Peyer's patch (tissue), 4 donors: ENCODE results near the gene COQ10A. TPM values are rescaled to one million over a fixed set of nuclear protein-coding genes. Genes with fewer than 3 reads are reported as not detected.

Experiments used
- DNase-seq, 3 donors: peaks; one replicate each; pipeline ENCODE4 v3.0.0-alpha.2; 2017 to 2019
- H3K27ac ChIP-seq, 4 donors: fragments of 200-600 bp; sonication (generic); one replicate each; pipeline ENCODE4 v1.5.1; 2016 to 2019
- H3K27me3 ChIP-seq, 2 donors: fragments of 200-600 bp; sonication (generic); one replicate each; pipeline ENCODE4 v1.5.1; 2019
- H3K36me3 ChIP-seq, 3 donors: fragments of 200-600 bp; sonication (generic); one replicate each; pipeline ENCODE4 v1.5.1; 2016 to 2019
- H3K4me1 ChIP-seq, 4 donors: fragments of 200-600 bp; sonication (generic); one replicate each; pipeline ENCODE4 v1.5.1; 2016 to 2019
- H3K4me3 ChIP-seq, 4 donors: fragments of 200-600 bp; sonication (generic); 1 replicate in 3 of 4; 2 replicates in 1 of 4; pipeline ENCODE4 v1.5.1; 2016 to 2019; ENCODE audit warnings: mild to moderate bottlenecking in 1 of 4
- H3K9me3 ChIP-seq, 4 donors: fragments of 200-600 bp; sonication (generic); one replicate each; pipeline ENCODE4 v1.5.1; 2016 to 2019; ENCODE audit warnings: mild to moderate bottlenecking in 1 of 4
- POLR2A ChIP-seq, 2 donors: fragments of 450-650 bp; IDR thresholded peaks; one replicate each; pipeline ENCODE4 v1.5.1; 2017; ENCODE audit warnings: antibody characterized with exemption in 2 of 2, mild to moderate bottlenecking in 2 of 2, moderate library complexity in 2 of 2
- total RNA-seq, 4 donors: library from RNA; depleted of rRNA; stranded (reverse); fragments of >200 nt; gene quantifications; one replicate each; pipeline ENCODE4 v1.1.0, GENCODE V29; 2016
- TF ChIP-seq, protein P1 (sequence below), 6 experiments: fragments of 450-650 bp in 4 of 6; fragments of 200-600 bp in 2 of 6; sonication (generic) in 1 of 6; IDR thresholded peaks; one replicate each; pipeline ENCODE4 v1.5.1; 2017 to 2019; ENCODE audit warnings: antibody characterized with exemption in 6 of 6, mild to moderate bottlenecking in 3 of 6, moderate library complexity in 1 of 6

Gene COQ10A
- total RNA-seq, 4 donors from 2014 or later: 9.1 to 14.8 (median 11.8) TPM

DNA sequence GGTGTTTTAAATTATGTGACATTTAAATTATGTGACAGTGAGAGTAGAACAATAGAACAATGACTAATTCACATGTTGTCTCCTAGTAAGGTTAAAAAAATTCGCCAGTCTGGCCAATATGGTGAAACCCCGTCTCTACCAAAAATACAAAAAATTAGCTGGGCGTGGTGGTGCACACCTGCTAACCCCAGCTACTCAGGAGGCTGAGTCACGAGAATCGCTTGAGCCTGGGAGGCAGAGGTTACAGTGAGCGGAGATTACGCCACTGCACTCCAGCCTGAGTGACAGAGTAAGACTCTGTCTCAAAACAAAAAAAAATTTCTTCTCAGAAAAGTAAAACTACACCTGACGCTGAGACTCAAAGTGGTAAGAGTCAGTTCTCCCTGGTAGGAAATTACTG, 30.7 kb downstream of the COQ10A start:
- no peak for DNase-seq
- peaks cover 3 to 58% (median 15%) of the 10 kb centered on the region in 4 donors for H3K4me1 ChIP-seq
- no peaks in the 10 kb centered on the region for H3K27me3 ChIP-seq
- H3K4me3 ChIP-seq: no peak overlapping the region
- no peak overlapping the region for H3K27ac ChIP-seq
- H3K36me3 ChIP-seq: peaks cover 0 to 27% (median 0%) of the 10 kb centered on the region in 3 donors
- TF ChIP-seq, protein P1, sequence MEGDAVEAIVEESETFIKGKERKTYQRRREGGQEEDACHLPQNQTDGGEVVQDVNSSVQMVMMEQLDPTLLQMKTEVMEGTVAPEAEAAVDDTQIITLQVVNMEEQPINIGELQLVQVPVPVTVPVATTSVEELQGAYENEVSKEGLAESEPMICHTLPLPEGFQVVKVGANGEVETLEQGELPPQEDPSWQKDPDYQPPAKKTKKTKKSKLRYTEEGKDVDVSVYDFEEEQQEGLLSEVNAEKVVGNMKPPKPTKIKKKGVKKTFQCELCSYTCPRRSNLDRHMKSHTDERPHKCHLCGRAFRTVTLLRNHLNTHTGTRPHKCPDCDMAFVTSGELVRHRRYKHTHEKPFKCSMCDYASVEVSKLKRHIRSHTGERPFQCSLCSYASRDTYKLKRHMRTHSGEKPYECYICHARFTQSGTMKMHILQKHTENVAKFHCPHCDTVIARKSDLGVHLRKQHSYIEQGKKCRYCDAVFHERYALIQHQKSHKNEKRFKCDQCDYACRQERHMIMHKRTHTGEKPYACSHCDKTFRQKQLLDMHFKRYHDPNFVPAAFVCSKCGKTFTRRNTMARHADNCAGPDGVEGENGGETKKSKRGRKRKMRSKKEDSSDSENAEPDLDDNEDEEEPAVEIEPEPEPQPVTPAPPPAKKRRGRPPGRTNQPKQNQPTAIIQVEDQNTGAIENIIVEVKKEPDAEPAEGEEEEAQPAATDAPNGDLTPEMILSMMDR (IDR thresholded peaks at IDR 0.05): no peak
- no peak for TF ChIP-seq POLR2A (IDR thresholded peaks at IDR 0.05)
- no peaks in the 10 kb centered on the region for H3K9me3 ChIP-seq

DNA sequence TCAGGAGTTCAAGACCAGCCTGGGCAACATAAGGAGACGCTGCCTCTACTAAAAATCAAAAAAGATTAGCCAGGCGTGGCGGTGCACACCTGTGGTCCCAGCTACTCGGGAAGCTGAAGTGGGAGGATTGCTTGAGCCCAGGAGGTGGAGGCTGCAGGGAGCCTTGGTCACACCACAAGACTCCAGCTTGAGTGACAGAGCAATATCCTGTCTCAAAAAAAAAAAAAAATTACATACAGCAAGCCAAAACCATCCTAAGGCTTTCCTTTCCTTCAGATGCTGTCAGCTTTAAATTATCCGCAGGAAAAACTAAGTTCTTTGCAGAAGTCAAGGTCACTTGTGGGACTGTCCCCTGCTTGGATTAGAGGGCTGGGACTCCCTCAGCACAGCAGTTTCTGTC, 32.1 kb downstream of the COQ10A start:
- Histone ChIP-seq H3K4me3 (peak overlapping the region; percentile 67 to 93 (median 78)), H3K27ac (peak overlapping the region; percentile 89 to 98 (median 92)), H3K4me1 (peaks cover 0 to 51% (median 15%) of the 10 kb centered on the region in 4 donors), H3K36me3 (peaks cover 0 to 24% (median 0%) of the 10 kb centered on the region in 3 donors), H3K9me3 (no peaks in the 10 kb centered on the region), H3K27me3 (no peaks in the 10 kb centered on the region)
- TF ChIP-seq POLR2A (IDR thresholded peaks at IDR 0.05): no peak
- TF ChIP-seq, protein P1 (IDR thresholded peaks at IDR 0.05): no peak
- DNase-seq: no peak

DNA sequence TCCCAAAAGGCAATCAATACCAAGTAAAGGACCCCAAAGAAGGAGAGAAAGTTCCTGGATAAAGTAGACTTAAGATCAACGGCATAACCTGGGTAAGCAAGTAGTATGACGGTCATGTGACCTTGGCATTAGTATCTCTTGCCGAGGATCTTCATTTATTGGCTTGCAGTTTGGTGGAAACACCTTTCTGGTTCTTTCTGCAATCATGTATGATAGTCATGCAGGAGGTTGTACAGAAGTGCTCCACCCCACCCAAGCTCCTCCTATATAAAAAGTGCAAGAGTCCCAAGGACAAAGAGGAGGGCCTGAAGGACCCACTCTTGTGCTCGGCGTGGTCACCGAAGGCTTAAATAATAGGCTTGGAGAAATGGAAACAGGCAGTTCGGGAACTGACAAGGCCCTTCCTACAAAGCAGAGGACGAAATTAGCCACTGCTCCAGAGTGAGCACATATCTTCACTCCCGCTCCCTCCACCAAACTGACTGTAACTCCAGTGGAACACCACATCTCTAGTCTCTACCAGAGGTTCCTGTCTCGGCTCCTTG, 32.6 kb downstream of the COQ10A start:
- H3K36me3 ChIP-seq: peaks cover 0 to 21% (median 0%) of the 10 kb centered on the region in 3 donors
- DNase-seq: peak in 1 of 3 donors; percentile 56
- H3K4me3 ChIP-seq: peak overlapping the region; percentile 67 to 93 (median 78)
- no peaks in the 10 kb centered on the region for H3K27me3 ChIP-seq
- peak; percentile 31 to 44 for TF ChIP-seq POLR2A (IDR thresholded peaks at IDR 0.05)
- TF ChIP-seq, protein P1 (IDR thresholded peaks at IDR 0.05): no peak
- no peaks in the 10 kb centered on the region for H3K9me3 ChIP-seq
- H3K4me1 ChIP-seq: peaks cover 0 to 49% (median 15%) of the 10 kb centered on the region in 4 donors
- H3K27ac ChIP-seq: peak overlapping the region; percentile 89 to 98 (median 92)

DNA sequence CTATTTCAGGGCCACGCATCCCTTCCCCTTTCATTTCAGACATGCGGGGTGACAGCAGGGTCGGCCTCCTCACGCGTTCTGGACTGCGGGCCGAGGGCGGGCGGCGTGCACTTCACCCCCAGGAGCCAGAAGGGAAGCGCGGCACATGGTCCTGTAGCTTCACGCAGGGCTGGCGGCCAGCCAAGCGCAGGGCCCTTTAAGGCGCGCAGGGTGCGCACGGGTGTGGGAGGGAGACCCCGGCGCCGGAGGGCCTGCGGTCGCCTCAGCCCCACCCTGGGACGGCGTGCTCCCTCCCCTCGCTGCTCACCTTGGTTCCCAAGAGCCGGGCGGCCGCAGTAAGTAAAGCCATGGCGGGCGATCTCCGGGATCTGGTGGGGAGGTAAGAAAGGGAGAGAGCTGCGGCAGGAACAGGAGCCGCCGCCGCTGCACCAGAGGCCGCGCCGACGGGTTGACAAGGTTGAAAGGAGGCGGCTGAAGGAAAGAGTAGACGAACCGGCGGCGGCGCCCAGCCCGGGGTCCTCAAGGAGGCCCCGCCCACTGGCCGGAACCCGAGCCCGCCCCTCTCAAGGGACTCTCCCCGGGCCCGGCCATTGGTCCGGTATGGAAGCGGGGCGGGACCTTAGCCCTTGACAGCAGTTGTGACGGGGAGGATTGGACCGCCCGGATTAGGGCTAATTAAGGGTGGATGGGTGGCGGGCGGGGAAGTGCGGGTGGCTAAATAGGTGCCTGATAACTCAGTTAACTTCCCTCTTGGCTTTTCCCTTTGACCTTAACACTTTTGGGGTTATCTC, 33.3 kb downstream of the COQ10A start, which contains the start of gene CS:
Gene CS, minus strand, starts transcription at position 478 of the 791 bp plus-strand sequence. Its CDS starts 129 bp downstream, at position 349.
- peaks cover 0 to 20% (median 0%) of the 10 kb centered on the region in 3 donors for H3K36me3 ChIP-seq
- no peaks in the 10 kb centered on the region for H3K9me3 ChIP-seq
- H3K4me1 ChIP-seq: peaks cover 0 to 49% (median 15%) of the 10 kb centered on the region in 4 donors
- TF ChIP-seq, protein P1 (IDR thresholded peaks at IDR 0.05): no peak
- TF ChIP-seq POLR2A (IDR thresholded peaks at IDR 0.05): peak; percentile 87 to 89
- H3K27me3 ChIP-seq: no peaks in the 10 kb centered on the region
- H3K4me3 ChIP-seq: peak within 1 kb of the TSS; percentile 67 to 93 (median 78)
- peak within 1 kb of the TSS; percentile 89 to 98 (median 92) for H3K27ac ChIP-seq
- peak; percentile 98 to 100 (median 100) for DNase-seq

DNA sequence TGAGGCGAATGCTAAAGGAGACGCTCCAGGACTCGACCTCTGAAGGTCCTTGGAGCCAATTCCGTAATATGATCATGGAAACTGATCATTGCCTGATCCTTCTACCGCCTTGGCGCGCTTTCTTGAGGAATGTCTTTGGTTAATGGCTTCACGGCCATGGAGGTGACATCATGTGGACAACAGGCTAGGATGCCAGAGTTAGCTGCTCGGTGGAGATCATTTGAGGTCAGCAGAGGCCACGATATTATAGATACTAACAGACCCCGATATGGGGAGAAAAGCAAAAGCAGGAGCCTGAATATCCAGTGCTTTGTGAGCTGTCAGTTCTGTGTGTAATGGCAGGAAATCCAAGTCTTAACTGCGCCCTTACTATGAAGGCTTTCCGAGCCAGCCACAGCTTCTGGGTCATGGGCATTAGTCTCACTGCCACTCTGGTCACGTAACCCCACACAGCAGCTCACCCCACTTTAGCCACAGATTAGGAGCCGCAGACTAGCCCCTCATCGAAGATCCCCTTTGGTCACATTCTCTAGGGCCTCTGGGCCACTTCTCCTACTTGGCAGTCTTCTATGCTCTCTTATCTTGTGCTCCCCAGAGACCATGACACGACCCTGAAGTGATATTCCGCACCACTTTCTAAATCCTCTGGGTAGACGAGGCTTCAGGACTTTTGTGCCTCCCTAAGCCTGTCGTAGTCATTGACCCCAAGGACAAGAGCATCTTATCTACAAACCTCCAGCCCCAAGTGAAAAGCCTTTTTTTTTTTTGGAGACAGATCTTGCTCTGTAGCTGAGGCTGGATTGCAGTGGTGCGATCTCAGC, 34.1 kb downstream of the COQ10A start:
- Histone ChIP-seq H3K4me1 (peaks cover 0 to 48% (median 15%) of the 10 kb centered on the region in 4 donors), H3K9me3 (no peaks in the 10 kb centered on the region), H3K27me3 (no peaks in the 10 kb centered on the region), H3K36me3 (peaks cover 0 to 26% (median 0%) of the 10 kb centered on the region in 3 donors), H3K27ac (peak overlapping the region; percentile 89 to 98 (median 92)), H3K4me3 (peak overlapping the region; percentile 67 to 93 (median 78))
- no peak for DNase-seq
- TF ChIP-seq, protein P1 (IDR thresholded peaks at IDR 0.05): no peak
- TF ChIP-seq POLR2A (IDR thresholded peaks at IDR 0.05): no peak
